Measurements from ENCODE around the gene EIPR1.

The EIPR1 gene

DNA sequence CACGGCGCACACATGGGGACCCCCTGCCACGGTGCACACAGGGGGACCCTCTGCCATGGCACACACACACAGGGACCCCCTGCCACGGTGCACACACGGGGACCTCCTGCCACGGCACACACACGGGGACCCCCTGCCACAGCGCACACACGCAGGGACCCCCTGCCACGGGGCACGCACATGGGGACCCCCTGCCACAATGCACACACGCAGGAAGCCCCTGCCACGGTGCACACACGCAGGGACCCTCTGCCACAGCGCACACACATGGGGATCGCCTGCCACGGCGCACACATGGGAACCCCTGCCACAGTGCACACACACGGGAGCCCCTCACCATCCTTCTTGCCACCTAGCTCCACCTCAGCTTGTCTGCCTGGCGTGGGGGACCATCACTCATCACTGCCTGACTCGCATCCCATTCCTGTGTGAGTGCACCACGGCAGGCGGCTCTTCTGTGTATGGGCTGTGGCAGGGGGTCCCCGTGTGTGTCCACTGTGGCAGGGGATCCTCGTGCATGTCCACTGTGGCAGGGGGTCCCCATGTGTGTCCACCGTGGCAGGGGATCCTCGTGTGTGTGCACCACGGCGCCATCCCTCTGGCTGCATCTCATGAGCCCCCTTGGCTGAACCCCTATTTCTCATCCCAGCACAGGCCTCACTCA, 206.7 kb downstream of the EIPR1 start:
- no peak for ATAC-seq (ENCODE audit: low read depth)
- TF ChIP-seq CTCF (IDR thresholded peaks at IDR 0.05; ENCODE audit: poor library complexity, severe bottlenecking): no peak
- no peak overlapping the region for H3K4me3 ChIP-seq (ENCODE audit: severe bottlenecking)
- no peaks in the 10 kb centered on the region for H3K9me3 ChIP-seq (ENCODE audit: severe bottlenecking)
- peaks cover 17% of the 10 kb centered on the region for H3K4me1 ChIP-seq (ENCODE audit: insufficient read depth, poor library complexity, severe bottlenecking)
- H3K36me3 ChIP-seq (ENCODE audit: low read depth): no peaks in the 10 kb centered on the region
- H3K27me3 ChIP-seq (ENCODE audit: insufficient read depth, poor library complexity, severe bottlenecking): no peaks in the 10 kb centered on the region
- H3K27ac ChIP-seq (ENCODE audit: poor library complexity, severe bottlenecking): no peak overlapping the region
- no peak for DNase-seq (ENCODE audit: low spot score)

GRCh38 chr2:3169106-3169870, 208.3 kb downstream of the EIPR1 start:
- DNase-seq (ENCODE audit: low spot score): no peak
- TF ChIP-seq CTCF (IDR thresholded peaks at IDR 0.05; ENCODE audit: poor library complexity, severe bottlenecking): no peak
- no peaks in the 10 kb centered on the region for H3K27me3 ChIP-seq (ENCODE audit: insufficient read depth, poor library complexity, severe bottlenecking)
- ATAC-seq (ENCODE audit: low read depth): peak; percentile 55
- peak overlapping the region; percentile 0 for H3K27ac ChIP-seq (ENCODE audit: poor library complexity, severe bottlenecking)
- H3K36me3 ChIP-seq (ENCODE audit: low read depth): no peaks in the 10 kb centered on the region
- no peak overlapping the region for H3K4me3 ChIP-seq (ENCODE audit: severe bottlenecking)
- H3K9me3 ChIP-seq (ENCODE audit: severe bottlenecking): no peaks in the 10 kb centered on the region
- peaks cover 17% of the 10 kb centered on the region for H3K4me1 ChIP-seq (ENCODE audit: insufficient read depth, poor library complexity, severe bottlenecking)

DNA sequence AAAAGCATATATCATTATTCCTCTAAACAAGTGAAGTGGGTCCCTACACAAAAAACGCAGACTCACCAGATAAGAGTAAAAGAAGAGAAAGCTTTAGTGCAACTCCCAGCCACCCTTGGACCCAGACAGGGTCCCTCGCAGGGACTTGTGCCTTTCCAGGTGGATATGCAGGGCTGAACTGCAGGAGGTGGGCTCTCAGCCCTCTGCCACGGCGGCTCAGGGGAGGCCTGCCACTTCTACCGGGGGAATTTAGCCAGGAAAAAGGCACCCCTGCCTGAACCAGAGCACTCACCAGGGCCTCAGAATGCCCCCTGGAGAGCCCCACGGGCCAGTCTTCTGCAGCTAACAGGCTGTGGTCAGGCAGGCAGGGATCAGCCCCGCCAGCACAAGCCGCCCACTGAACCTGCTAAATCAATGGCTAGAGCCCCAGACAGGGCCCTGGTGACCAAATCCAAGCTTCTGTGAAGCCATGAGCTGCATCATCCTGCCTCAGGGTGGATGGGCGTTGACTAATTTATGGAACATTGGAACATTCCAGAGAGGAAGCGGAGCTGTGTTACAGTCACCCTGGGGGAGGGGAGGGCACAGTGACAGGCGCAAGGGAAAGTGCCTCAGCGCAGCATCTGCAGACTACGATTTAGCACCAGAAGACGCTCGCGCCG, 209.3 kb downstream of the EIPR1 start:
- no peak overlapping the region for H3K4me3 ChIP-seq (ENCODE audit: severe bottlenecking)
- no peaks in the 10 kb centered on the region for H3K27me3 ChIP-seq (ENCODE audit: insufficient read depth, poor library complexity, severe bottlenecking)
- TF ChIP-seq CTCF (IDR thresholded peaks at IDR 0.05; ENCODE audit: poor library complexity, severe bottlenecking): no peak
- DNase-seq (ENCODE audit: low spot score): peak; percentile 40
- peaks cover 17% of the 10 kb centered on the region for H3K4me1 ChIP-seq (ENCODE audit: insufficient read depth, poor library complexity, severe bottlenecking)
- peak overlapping the region; percentile 0 for H3K27ac ChIP-seq (ENCODE audit: poor library complexity, severe bottlenecking)
- H3K9me3 ChIP-seq (ENCODE audit: severe bottlenecking): peaks cover 1% of the 10 kb centered on the region
- no peaks in the 10 kb centered on the region for H3K36me3 ChIP-seq (ENCODE audit: low read depth)
- peak; percentile 76 for ATAC-seq (ENCODE audit: low read depth)

GRCh38 chr2:3163401-3163800, 214.2 kb downstream of the EIPR1 start:
- no peak for TF ChIP-seq CTCF (IDR thresholded peaks at IDR 0.05; ENCODE audit: poor library complexity, severe bottlenecking)
- Histone ChIP-seq H3K27ac (ENCODE audit: poor library complexity, severe bottlenecking) (no peak overlapping the region), H3K9me3 (ENCODE audit: severe bottlenecking) (peaks cover 2% of the 10 kb centered on the region), H3K4me1 (ENCODE audit: insufficient read depth, poor library complexity, severe bottlenecking) (peaks cover under 1% of the 10 kb centered on the region), H3K4me3 (ENCODE audit: severe bottlenecking) (no peak overlapping the region), H3K27me3 (ENCODE audit: insufficient read depth, poor library complexity, severe bottlenecking) (no peaks in the 10 kb centered on the region), H3K36me3 (ENCODE audit: low read depth) (no peaks in the 10 kb centered on the region)
- ATAC-seq (ENCODE audit: low read depth) (no peak), DNase-seq (ENCODE audit: low spot score) (no peak)

Data from RWPE2 (cell line).